HepG2 (cell line): ENCODE results near the gene HSD11B1L. TPM values are rescaled to one million over a fixed set of nuclear protein-coding genes. Genes with fewer than 3 reads are reported as not detected.

ENCODE experiments used
- AKAP8 ChIP-seq: sonication (generic); formaldehyde crosslinking; IDR thresholded peaks from 2 replicates; pipeline ENCODE4 v1.5.1; 2020; ENCODE audit warnings: mild to moderate bottlenecking, missing genetic modification reagents
- BCLAF1 ChIP-seq: fragments of 450-650 bp; IDR thresholded peaks from 2 replicates; pipeline ENCODE4 v1.6.1; 2017; ENCODE audit warnings: mild to moderate bottlenecking
- CEBPB ChIP-seq: IDR thresholded peaks from 2 replicates; pipeline ENCODE4 v1.6.1; 2011; ENCODE audit warnings: low read depth, low read length, improper control_type of control experiment, borderline replicate concordance
- CENPT ChIP-seq: sonication (generic); formaldehyde crosslinking; IDR thresholded peaks from 2 replicates; pipeline ENCODE4 v1.8.0; 2022; ENCODE audit warnings: low read depth, mild to moderate bottlenecking, moderate library complexity, missing genetic modification reagents
- GFI1 ChIP-seq: sonication (generic); formaldehyde crosslinking; IDR thresholded peaks from 2 replicates; pipeline ENCODE4 v1.5.0; 2020; ENCODE audit warnings: missing genetic modification reagents, mild to moderate bottlenecking, borderline replicate concordance
- GTF3A ChIP-seq: sonication (generic); formaldehyde crosslinking; conservative IDR thresholded peaks from 2 replicates; pipeline ENCODE4 v1.4.0; 2020; ENCODE audit warnings: mild to moderate bottlenecking, missing genetic modification reagents
- HDAC1 ChIP-seq: sonication (generic); formaldehyde crosslinking; IDR thresholded peaks from 2 replicates; pipeline ENCODE4 v1.5.1; 2020; ENCODE audit warnings: mild to moderate bottlenecking, missing genetic modification reagents
- KDM5A ChIP-seq: fragments of 200-600 bp; sonication (generic); IDR thresholded peaks from 2 replicates; pipeline ENCODE4 v1.7.0; 2018; ENCODE audit warnings: antibody characterized with exemption, mild to moderate bottlenecking, low read length, borderline replicate concordance
- PRDM4 ChIP-seq: sonication (generic); formaldehyde crosslinking; IDR thresholded peaks from 2 replicates; pipeline ENCODE4 v1.9.0; 2021; ENCODE audit warnings: missing genetic modification reagents, borderline replicate concordance
- SNAPC2 ChIP-seq: sonication (generic); formaldehyde crosslinking; IDR thresholded peaks from 2 replicates; pipeline ENCODE4 v1.8.1; 2022; ENCODE audit warnings: mild to moderate bottlenecking, missing genetic modification reagents
- ZBTB49 ChIP-seq: sonication (generic); formaldehyde crosslinking; IDR thresholded peaks from 2 replicates; pipeline ENCODE4 v1.4.0; 2020; ENCODE audit warnings: missing genetic modification reagents, borderline replicate concordance
- ZNF142 ChIP-seq: sonication (generic); formaldehyde crosslinking; IDR thresholded peaks from 2 replicates; pipeline ENCODE4 v1.4.0; 2020; ENCODE audit warnings: missing genetic modification reagents
- ZNF496 ChIP-seq: sonication (generic); formaldehyde crosslinking; IDR thresholded peaks from 2 replicates; pipeline ENCODE4 v1.8.1; 2023; ENCODE audit warnings: mild to moderate bottlenecking, moderate library complexity, missing genetic modification reagents; ENCODE audit not compliant: insufficient replicate concordance
- polyA plus RNA-seq, 8 experiments: library from polyadenylated mRNA; depleted of rRNA in 3 of 8; stranded (reverse) in 7 of 8; unstranded in 1 of 8; fragments of >200 nt; fragmentation: Illumina TruSeq in 4 of 8; extraction: Trizol in 4 of 8; gene quantifications; 2 replicates each; pipeline versions ENCODE4 v1.2.1 to v1.2.3, GENCODE V29; 2011 to 2016; ENCODE audit warnings: low read depth in 4 of 8, missing spikeins in 1 of 8, mixed read lengths in 1 of 8; ENCODE audit not compliant: insufficient read depth in 1 of 8
- total RNA-seq, 5 experiments: library from RNA; depleted of rRNA; stranded (reverse); fragments of >200 nt; fragmentation: Illumina TruSeq; extraction: Trizol; gene quantifications; 2 replicates each; pipeline ENCODE4 v1.2.3, GENCODE V29; 2016; ENCODE audit warnings: low read depth in 1 of 5

The HSD11B1L gene
- total and polyA plus RNA-seq, 2 of the 13 experiments (the other 11 are each of a cell fraction or from before 2014, with no cell fraction given), result 2.8 to 3.9 TPM

- TF ChIP-seq GTF3A (CRISPR knock-in tag), result no peak
- peak; percentile 37; the same call in 1 of the 2 replicates for TF ChIP-seq ZNF142 (CRISPR knock-in tag)
- no peak for TF ChIP-seq ZBTB49
- no peak for TF ChIP-seq ZNF496
- TF ChIP-seq AKAP8, result no peak
- TF ChIP-seq BCLAF1, result no peak
- peak; percentile 62; the same call in 1 of the 2 replicates for TF ChIP-seq KDM5A
- TF ChIP-seq CENPT, result no peak
- no peak for TF ChIP-seq SNAPC2 (CRISPR knock-in tag)
- no peak for TF ChIP-seq PRDM4 (CRISPR knock-in tag)
- TF ChIP-seq HDAC1 (CRISPR knock-in tag), result peak; percentile 88
- TF ChIP-seq GFI1 (CRISPR knock-in tag), result no peak
- no peak for TF ChIP-seq CEBPB
Observed at GRCh38 chr19:5680437-5681368, at the start of gene HSD11B1L, which contains the start of gene MICOS13 (continued).
